Uterus (tissue), 4 donors: Measurements from ENCODE around the gene TRMT2B. TPM values are rescaled to one million over a fixed set of nuclear protein-coding genes. Genes with fewer than 3 reads are reported as not detected.

Source experiments
- DNase-seq, 2 donors: peaks; one replicate each; pipeline ENCODE4 v3.0.0-alpha.2; 2019 to 2020
- H3K27ac ChIP-seq, 2 donors: fragments of 200-600 bp; sonication (generic); 1 replicate in 1 of 2; 2 replicates in 1 of 2; pipeline ENCODE4 v1.5.1; 2016 to 2018
- H3K27me3 ChIP-seq, 2 donors: fragments of 200-600 bp; sonication (generic); one replicate each; pipeline ENCODE4 v1.5.1; 2018 to 2019; ENCODE audit warnings: control low read depth in 1 of 2
- H3K36me3 ChIP-seq, 2 donors: fragments of 200-600 bp; sonication (generic); one replicate each; pipeline ENCODE4 v1.5.1; 2019; ENCODE audit warnings: control low read depth in 1 of 2
- H3K4me1 ChIP-seq, 2 donors: fragments of 200-600 bp; sonication (generic); one replicate each; pipeline ENCODE4 v1.5.1; 2018 to 2019; ENCODE audit warnings: control low read depth in 1 of 2
- H3K4me3 ChIP-seq, 2 donors: fragments of 200-600 bp; sonication (generic); 1 replicate in 1 of 2; 2 replicates in 1 of 2; pipeline ENCODE4 v1.5.1; 2018 to 2019; ENCODE audit warnings: mild to moderate bottlenecking in 1 of 2
- H3K9me3 ChIP-seq, 2 donors: fragments of 200-600 bp; sonication (generic); one replicate each; pipeline ENCODE4 v1.5.1; 2019; ENCODE audit warnings: control low read depth in 1 of 2
- POLR2A ChIP-seq, 2 donors: fragments of 450-650 bp; IDR thresholded peaks; one replicate each; pipeline ENCODE4 v1.6.1; 2016; ENCODE audit warnings: antibody characterized with exemption in 2 of 2, mild to moderate bottlenecking in 1 of 2, moderate library complexity in 1 of 2
- intact Hi-C: fragments of 100-400 bp; cut with DNase I; formaldehyde crosslinking; loops from one replicate; pipeline ENCODE4 v1.15.1; 2023; ENCODE audit warnings: low total_unique reads
- total RNA-seq, 4 donors: library from RNA; depleted of rRNA in 3 of 4; stranded (reverse); fragments of >200 nt in 3 of 4; gene quantifications; one replicate each; pipeline versions ENCODE4 v1.1.0 to v1.2.4, GENCODE V29; 2014 to 2023
- TF ChIP-seq, protein P1 (sequence below), 4 experiments: fragments of 200-600 bp in 2 of 4; fragments of 450-650 bp in 2 of 4; sonication (generic) in 2 of 4; IDR thresholded peaks; one replicate each; pipeline ENCODE4 v1.5.1; 2016 to 2019; ENCODE audit warnings: antibody characterized with exemption in 4 of 4, mild to moderate bottlenecking in 2 of 4, moderate library complexity in 1 of 4
- donor health status: DM: yes; HTN: yes; CAD: no.

The TRMT2B gene
- total RNA-seq, 4 donors from 2014 or later: 13.1 to 19.1 (median 16.1) TPM

DNA sequence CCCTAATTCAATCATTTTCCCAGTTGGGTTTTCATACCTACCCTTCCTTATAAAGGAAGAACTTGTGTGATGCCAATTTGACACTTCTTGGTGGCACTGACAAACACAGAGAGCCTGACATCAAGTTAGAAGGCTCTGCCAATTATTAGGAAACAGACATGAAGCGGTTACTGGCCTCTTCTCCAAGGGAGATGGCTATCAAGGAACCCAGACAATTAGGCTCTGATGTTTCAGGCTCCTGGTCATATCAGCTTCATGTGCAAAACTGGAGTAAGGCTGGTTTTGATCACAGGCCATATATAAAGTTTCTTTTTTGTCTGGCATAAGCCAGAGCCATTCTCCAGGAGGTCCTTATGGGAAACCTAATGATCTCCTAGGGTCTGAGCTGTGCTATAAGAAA, 82.0 kb downstream of the TRMT2B start:
- H3K9me3 ChIP-seq: no peaks in the 10 kb centered on the region
- no peaks in the 10 kb centered on the region for H3K4me1 ChIP-seq
- no peaks in the 10 kb centered on the region for H3K27me3 ChIP-seq
- no peak for TF ChIP-seq POLR2A (IDR thresholded peaks at IDR 0.05)
- TF ChIP-seq, protein P1, sequence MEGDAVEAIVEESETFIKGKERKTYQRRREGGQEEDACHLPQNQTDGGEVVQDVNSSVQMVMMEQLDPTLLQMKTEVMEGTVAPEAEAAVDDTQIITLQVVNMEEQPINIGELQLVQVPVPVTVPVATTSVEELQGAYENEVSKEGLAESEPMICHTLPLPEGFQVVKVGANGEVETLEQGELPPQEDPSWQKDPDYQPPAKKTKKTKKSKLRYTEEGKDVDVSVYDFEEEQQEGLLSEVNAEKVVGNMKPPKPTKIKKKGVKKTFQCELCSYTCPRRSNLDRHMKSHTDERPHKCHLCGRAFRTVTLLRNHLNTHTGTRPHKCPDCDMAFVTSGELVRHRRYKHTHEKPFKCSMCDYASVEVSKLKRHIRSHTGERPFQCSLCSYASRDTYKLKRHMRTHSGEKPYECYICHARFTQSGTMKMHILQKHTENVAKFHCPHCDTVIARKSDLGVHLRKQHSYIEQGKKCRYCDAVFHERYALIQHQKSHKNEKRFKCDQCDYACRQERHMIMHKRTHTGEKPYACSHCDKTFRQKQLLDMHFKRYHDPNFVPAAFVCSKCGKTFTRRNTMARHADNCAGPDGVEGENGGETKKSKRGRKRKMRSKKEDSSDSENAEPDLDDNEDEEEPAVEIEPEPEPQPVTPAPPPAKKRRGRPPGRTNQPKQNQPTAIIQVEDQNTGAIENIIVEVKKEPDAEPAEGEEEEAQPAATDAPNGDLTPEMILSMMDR (IDR thresholded peaks at IDR 0.05): no peak
- intact Hi-C loops: no loop called here
- DNase-seq: no peak
- H3K4me3 ChIP-seq: no peak overlapping the region
- H3K27ac ChIP-seq: no peak overlapping the region
- H3K36me3 ChIP-seq: no peaks in the 10 kb centered on the region

DNA sequence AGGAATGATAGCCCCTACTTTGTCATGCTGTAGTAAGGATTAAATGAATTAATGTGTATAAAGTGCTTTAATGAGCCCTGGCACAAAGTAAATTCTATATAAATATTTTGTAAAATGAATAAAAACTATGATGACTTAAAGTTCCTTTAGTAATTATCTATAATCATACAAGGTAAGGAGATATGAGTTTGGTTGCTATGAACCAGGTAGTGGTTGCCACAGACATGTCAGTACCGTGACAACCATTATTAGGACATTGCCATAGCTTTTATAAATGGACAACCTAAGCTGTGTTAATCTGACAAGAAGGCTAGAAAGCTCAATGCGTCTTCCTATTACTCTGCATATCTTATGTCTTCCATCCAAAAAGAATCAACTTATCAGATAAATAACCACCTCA, 82.5 kb downstream of the TRMT2B start, which contains the start of gene ARL13A:
TSS of gene ARL13A (plus strand) at position 301 of the 400 bp plus-strand sequence. CDS start 3,982 bp downstream, outside the sequence.
- intact Hi-C loops: no loop called here
- Histone ChIP-seq H3K4me1 (no peaks in the 10 kb centered on the region), H3K27me3 (no peaks in the 10 kb centered on the region), H3K4me3 (no peak within 1 kb of the TSS), H3K9me3 (no peaks in the 10 kb centered on the region), H3K27ac (no peak within 1 kb of the TSS), H3K36me3 (no peaks in the 10 kb centered on the region)
- DNase-seq: no peak
- TF ChIP-seq POLR2A (IDR thresholded peaks at IDR 0.05): no peak
- TF ChIP-seq, protein P1 (IDR thresholded peaks at IDR 0.05): no peak

- intact Hi-C loops: no loop called here
- no peak for DNase-seq
- H3K9me3 ChIP-seq: no peaks in the 10 kb centered on the region
- no peak overlapping the region for H3K27ac ChIP-seq
- H3K27me3 ChIP-seq: no peaks in the 10 kb centered on the region
- no peaks in the 10 kb centered on the region for H3K4me1 ChIP-seq
- H3K4me3 ChIP-seq: no peak overlapping the region
- TF ChIP-seq, protein P1 (IDR thresholded peaks at IDR 0.05): no peak
- TF ChIP-seq POLR2A (IDR thresholded peaks at IDR 0.05): no peak
- H3K36me3 ChIP-seq: no peaks in the 10 kb centered on the region
These were observed 87.5 kb downstream of the TRMT2B start for GRCh38 chrX:100964362-100964761.

DNA sequence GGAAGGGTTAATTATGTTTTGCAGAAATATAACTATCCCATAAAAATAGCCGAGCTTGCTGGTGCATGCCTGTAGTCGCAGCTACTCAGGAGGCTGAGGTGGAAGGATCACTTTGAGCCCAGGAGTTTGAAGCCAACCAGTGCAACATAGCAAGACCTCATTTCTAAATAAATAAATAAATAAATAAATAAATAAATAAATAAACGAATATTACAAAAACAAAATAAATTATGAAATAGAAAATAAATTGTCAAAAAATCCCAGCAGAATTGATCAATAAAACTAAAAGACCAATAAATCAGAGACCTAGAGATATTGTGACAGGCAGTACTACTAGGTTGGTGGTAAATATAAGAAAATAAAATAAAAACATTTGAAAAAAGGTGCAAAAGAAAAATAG, 89.1 kb downstream of the TRMT2B start:
- no peaks in the 10 kb centered on the region for H3K9me3 ChIP-seq
- no peaks in the 10 kb centered on the region for H3K4me1 ChIP-seq
- peaks cover 0 to 3% of the 10 kb centered on the region in 2 donors for H3K27me3 ChIP-seq
- H3K36me3 ChIP-seq: no peaks in the 10 kb centered on the region
- DNase-seq: no peak
- intact Hi-C loops: no loop called here
- no peak overlapping the region for H3K27ac ChIP-seq
- H3K4me3 ChIP-seq: no peak overlapping the region
- TF ChIP-seq POLR2A (IDR thresholded peaks at IDR 0.05): no peak
- TF ChIP-seq, protein P1 (IDR thresholded peaks at IDR 0.05): no peak

Other genes starting within 250 kb of the TRMT2B start
- 10 to 100 TPM; 11.1 to 24.8 (median 15.5) TPM for gene CSTF2, start 231.7 kb downstream of the TRMT2B start, total RNA-seq
- not detected for gene NOX1, start 177.8 kb downstream of the TRMT2B start, total RNA-seq
- gene XKRX, start 123.2 kb downstream of the TRMT2B start, total RNA-seq: 1 to 10 TPM in 1 of 4 donors, under 1 TPM in 2, not detected in 1; 0.24 to 1.3 (median 0.59) TPM
- not detected for gene ARL13A, start 82.4 kb downstream of the TRMT2B start, total RNA-seq
- 1 to 10 TPM in 2 of 4 donors, not detected in 2; 4.0 to 4.7 TPM for gene TMEM35A, start 26.8 kb upstream of the TRMT2B start, total RNA-seq
- 10 to 100 TPM in 2 of 4 donors, 1 to 10 TPM in 2; 2.7 to 24.7 (median 8.6) TPM for gene CENPI, start 46.1 kb upstream of the TRMT2B start, total RNA-seq
- gene DRP2, start 167.7 kb upstream of the TRMT2B start, total RNA-seq: 1 to 10 TPM in 1 of 4 donors, under 1 TPM in 2, not detected in 1; 0.29 to 4.7 (median 0.58) TPM
- gene TAF7L, start 239.2 kb upstream of the TRMT2B start, total RNA-seq: 1 to 10 TPM in 1 of 4 donors, not detected in 3; 1.2 TPM